ENCODE measurements around the gene HEMGN. TPM values are rescaled to one million over a fixed set of nuclear protein-coding genes. Genes with fewer than 3 reads are reported as not detected.
"Not testable (repeated sequence)": the region's sequence is repeated elsewhere in the genome, so short reads cannot be mapped to it uniquely, and the experiment has no call there.

HEMGN gene
- total RNA-seq, 1 experiment from 2014 or later = 0.11 TPM

DNA sequence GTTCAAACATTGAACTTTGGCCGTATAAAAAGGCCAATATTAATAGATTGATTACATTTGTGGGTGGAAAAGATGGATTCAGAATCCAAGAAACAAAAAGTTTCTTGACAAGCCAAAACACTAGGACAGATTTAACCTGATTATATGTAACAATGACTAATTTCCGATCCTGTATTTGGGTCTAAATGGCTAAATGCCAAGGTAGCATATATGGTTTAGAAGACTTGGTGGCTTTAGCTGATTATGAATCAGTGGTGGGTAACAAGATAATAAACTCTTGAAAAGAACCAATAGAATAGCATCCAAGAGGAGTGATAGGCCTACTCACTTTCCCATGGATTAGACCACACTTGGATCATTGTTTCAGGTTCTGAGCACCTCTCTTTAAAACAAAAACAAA, 23.4 kb upstream of the HEMGN start:
- TF ChIP-seq KAT7 (CRISPR knock-in tag; IDR thresholded peaks at IDR 0.05; ENCODE audit: borderline replicate concordance) (no peak), ZNF219 (CRISPR knock-in tag; IDR thresholded peaks at IDR 0.05; ENCODE audit: borderline replicate concordance) (no peak), MLX (CRISPR knock-in tag; IDR thresholded peaks at IDR 0.05) (no peak), EMX1 (CRISPR knock-in tag; IDR thresholded peaks at IDR 0.05) (no peak), JAZF1 (CRISPR knock-in tag; IDR thresholded peaks at IDR 0.05) (no peak), GABPB1 (CRISPR knock-in tag; IDR thresholded peaks at IDR 0.05) (no peak), SMAD3 (CRISPR knock-in tag; IDR thresholded peaks at IDR 0.05; ENCODE audit: borderline replicate concordance) (no peak), STAT6 (CRISPR knock-in tag; conservative IDR thresholded peaks at IDR 0.05; ENCODE audit: low read depth) (no peak), ELF4 (CRISPR knock-in tag; IDR thresholded peaks at IDR 0.05; ENCODE audit: low read depth) (no peak), SMAD4 (CRISPR knock-in tag; IDR thresholded peaks at IDR 0.05) (no peak), HMGA2 (CRISPR knock-in tag; IDR thresholded peaks at IDR 0.05) (no peak), MXD4 (CRISPR knock-in tag; IDR thresholded peaks at IDR 0.05; ENCODE audit: borderline replicate concordance) (no peak), ZSCAN18 (CRISPR knock-in tag; IDR thresholded peaks at IDR 0.05) (no peak), FOXP4 (CRISPR knock-in tag; IDR thresholded peaks at IDR 0.05) (no peak), MYBL2 (CRISPR knock-in tag; IDR thresholded peaks at IDR 0.05) (no peak), RELA (CRISPR knock-in tag; IDR thresholded peaks at IDR 0.05; ENCODE audit: borderline replicate concordance) (no peak)
- TF ChIP-seq, protein P1, sequence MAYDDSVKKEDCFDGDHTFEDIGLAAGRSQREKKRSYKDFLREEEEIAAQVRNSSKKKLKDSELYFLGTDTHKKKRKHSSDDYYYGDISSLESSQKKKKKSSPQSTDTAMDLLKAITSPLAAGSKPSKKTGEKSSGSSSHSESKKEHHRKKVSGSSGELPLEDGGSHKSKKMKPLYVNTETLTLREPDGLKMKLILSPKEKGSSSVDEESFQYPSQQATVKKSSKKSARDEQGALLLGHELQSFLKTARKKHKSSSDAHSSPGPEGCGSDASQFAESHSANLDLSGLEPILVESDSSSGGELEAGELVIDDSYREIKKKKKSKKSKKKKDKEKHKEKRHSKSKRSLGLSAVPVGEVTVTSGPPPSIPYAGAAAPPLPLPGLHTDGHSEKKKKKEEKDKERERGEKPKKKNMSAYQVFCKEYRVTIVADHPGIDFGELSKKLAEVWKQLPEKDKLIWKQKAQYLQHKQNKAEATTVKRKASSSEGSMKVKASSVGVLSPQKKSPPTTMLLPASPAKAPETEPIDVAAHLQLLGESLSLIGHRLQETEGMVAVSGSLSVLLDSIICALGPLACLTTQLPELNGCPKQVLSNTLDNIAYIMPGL (CRISPR knock-in tag; IDR thresholded peaks at IDR 0.05) = no peak
- TF ChIP-seq, protein P2, sequence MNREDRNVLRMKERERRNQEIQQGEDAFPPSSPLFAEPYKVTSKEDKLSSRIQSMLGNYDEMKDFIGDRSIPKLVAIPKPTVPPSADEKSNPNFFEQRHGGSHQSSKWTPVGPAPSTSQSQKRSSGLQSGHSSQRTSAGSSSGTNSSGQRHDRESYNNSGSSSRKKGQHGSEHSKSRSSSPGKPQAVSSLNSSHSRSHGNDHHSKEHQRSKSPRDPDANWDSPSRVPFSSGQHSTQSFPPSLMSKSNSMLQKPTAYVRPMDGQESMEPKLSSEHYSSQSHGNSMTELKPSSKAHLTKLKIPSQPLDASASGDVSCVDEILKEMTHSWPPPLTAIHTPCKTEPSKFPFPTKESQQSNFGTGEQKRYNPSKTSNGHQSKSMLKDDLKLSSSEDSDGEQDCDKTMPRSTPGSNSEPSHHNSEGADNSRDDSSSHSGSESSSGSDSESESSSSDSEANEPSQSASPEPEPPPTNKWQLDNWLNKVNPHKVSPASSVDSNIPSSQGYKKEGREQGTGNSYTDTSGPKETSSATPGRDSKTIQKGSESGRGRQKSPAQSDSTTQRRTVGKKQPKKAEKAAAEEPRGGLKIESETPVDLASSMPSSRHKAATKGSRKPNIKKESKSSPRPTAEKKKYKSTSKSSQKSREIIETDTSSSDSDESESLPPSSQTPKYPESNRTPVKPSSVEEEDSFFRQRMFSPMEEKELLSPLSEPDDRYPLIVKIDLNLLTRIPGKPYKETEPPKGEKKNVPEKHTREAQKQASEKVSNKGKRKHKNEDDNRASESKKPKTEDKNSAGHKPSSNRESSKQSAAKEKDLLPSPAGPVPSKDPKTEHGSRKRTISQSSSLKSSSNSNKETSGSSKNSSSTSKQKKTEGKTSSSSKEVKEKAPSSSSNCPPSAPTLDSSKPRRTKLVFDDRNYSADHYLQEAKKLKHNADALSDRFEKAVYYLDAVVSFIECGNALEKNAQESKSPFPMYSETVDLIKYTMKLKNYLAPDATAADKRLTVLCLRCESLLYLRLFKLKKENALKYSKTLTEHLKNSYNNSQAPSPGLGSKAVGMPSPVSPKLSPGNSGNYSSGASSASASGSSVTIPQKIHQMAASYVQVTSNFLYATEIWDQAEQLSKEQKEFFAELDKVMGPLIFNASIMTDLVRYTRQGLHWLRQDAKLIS (CRISPR knock-in tag; IDR thresholded peaks at IDR 0.05; ENCODE audit: borderline replicate concordance) = no peak
- POLR2A ChIA-PET = interaction anchor here (0.7 kb wide), 1 partner anchor 127 kb away, joined by 3 read pairs; no protein-coding TSS in a partner anchor
- no peak overlapping the region for H3K27ac Mint-ChIP-seq
- DNase-seq (ENCODE audit: low spot score) (no peak), ATAC-seq (no peak)
- H3K9me3 Mint-ChIP-seq = no peaks in the 10 kb centered on the region
- H3K27me3 Mint-ChIP-seq (ENCODE audit: low read depth) = peaks cover 48% of the 10 kb centered on the region
- CTCF ChIA-PET = interaction anchor here (1.0 kb wide), 1 partner anchor 22 kb away, joined by 4 read pairs; the partner anchor contains the start of gene ANP32B
- no peak overlapping the region for H3K4me3 Mint-ChIP-seq
- H3K4me1 Mint-ChIP-seq = no peaks in the 10 kb centered on the region
- no peaks in the 10 kb centered on the region for H3K36me3 Mint-ChIP-seq

DNA sequence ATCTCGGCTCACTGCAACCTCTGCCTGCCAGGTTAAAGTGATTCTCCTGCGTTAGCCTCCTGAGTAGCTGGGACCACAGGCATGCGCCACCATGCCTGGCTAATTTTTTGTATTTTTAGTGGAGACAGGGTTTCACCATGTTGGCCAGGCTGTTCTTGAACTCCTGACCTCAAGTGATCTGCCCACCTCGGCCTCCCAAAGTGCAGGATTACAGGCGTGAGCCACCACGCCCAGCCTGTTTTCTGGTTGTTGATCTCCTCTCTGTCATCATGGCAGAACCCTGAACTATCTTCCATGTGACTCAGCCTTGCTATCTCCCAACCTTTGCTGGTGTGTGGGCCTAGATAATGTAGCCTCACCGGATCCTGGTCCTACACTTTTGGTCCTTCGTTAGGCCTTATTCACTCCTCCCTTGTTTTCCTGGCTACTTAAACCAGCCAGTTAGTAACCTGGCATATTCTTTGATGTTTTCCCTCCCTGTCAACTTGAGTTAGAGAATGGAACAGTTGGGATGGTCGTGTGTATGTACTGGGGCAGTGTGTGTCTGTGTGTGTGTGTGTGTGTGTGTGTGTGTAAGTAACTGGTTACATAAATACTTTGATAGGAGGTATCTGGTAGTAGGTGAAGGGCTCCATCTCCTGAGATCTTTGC, 22.8 kb upstream of the HEMGN start:
- H3K27ac Mint-ChIP-seq; DNase-seq (ENCODE audit: low spot score); ATAC-seq; H3K4me3 Mint-ChIP-seq; CTCF ChIA-PET; H3K4me1 Mint-ChIP-seq; H3K9me3 Mint-ChIP-seq; H3K36me3 Mint-ChIP-seq: not testable (repeated sequence)
- POLR2A ChIA-PET = interaction anchor here (0.7 kb wide), 1 partner anchor 127 kb away, joined by 3 read pairs; no protein-coding TSS in a partner anchor
- peaks cover 46% of the 10 kb centered on the region for H3K27me3 Mint-ChIP-seq (ENCODE audit: low read depth)
